Body of pancreas (tissue), 4 donors: Measurements from ENCODE around the gene NTSR1. TPM values are rescaled to one million over a fixed set of nuclear protein-coding genes. Genes with fewer than 3 reads are reported as not detected.

Experiments
- ATAC-seq: fragments of 150-250 bp; one replicate; pipeline ENCODE4 v1.9.1; 2016
- DNase-seq, 4 donors: peaks; one replicate each; pipeline ENCODE4 v3.0.0-alpha.2; 2019
- H3K27ac ChIP-seq, 4 donors: fragments of 200-600 bp; sonication (generic); 1 replicate in 3 of 4; 2 replicates in 1 of 4; pipeline versions ENCODE4 v1.5.1 to v1.6.1; 2016 to 2019; ENCODE audit warnings: mild to moderate bottlenecking in 1 of 4, mixed read lengths in 1 of 4, moderate library complexity in 1 of 4
- H3K27me3 ChIP-seq, 2 donors: fragments of 200-600 bp; sonication (generic); one replicate each; pipeline ENCODE4 v1.6.0; 2016; ENCODE audit warnings: mild to moderate bottlenecking in 1 of 2
- H3K36me3 ChIP-seq, 2 donors: fragments of 200-600 bp; sonication (generic); replicated peaks in 1 of 2; 2 replicates each; pipeline ENCODE4 v1.5.1; 2016; ENCODE audit warnings: low read depth in 2 of 2; ENCODE audit not compliant: insufficient read depth in 1 of 2
- H3K4me1 ChIP-seq: fragments of 200-600 bp; sonication (generic); one replicate; pipeline ENCODE4 v1.6.0; 2016
- H3K4me3 ChIP-seq, 2 donors: fragments of 200-600 bp; sonication (generic); 1 replicate in 1 of 2; 2 replicates in 1 of 2; pipeline ENCODE4 v1.5.1; 2016 to 2019
- H3K9me3 ChIP-seq, 3 donors: fragments of 200-600 bp; sonication (generic); 1 replicate in 2 of 3; 2 replicates in 1 of 3; pipeline ENCODE4 v1.5.1; 2016
- CTCF ChIP-seq, 7 experiments: fragments of 450-650 bp in 4 of 7; fragments of 200-600 bp in 3 of 7; sonication (generic) in 3 of 7; IDR thresholded peaks; one replicate each; pipeline ENCODE4 v1.5.1; 2016 to 2019; ENCODE audit warnings: antibody characterized with exemption in 7 of 7
- POLR2A ChIP-seq, 3 donors: fragments of 450-650 bp; IDR thresholded peaks; one replicate each; pipeline ENCODE4 v1.6.1; 2016; ENCODE audit warnings: antibody characterized with exemption in 3 of 3, mild to moderate bottlenecking in 2 of 3
- WGBS, 2 donors: methylation state at CpG; one replicate each; pipeline ENCODE4 v1.1.5; 2017; 5-methylcytosine and 5-hydroxymethylcytosine counted together
- intact Hi-C: fragments of 100-400 bp; cut with DNase I; formaldehyde crosslinking; loops from one replicate; pipeline ENCODE4 v1.15.1; 2023
- total RNA-seq, 2 donors: library from RNA; depleted of rRNA; stranded (reverse); fragments of >200 nt; gene quantifications; one replicate each; pipeline ENCODE4 v1.1.0, GENCODE V29; 2016

The NTSR1 gene
- total RNA-seq, 2 donors from 2014 or later = not detected

- WGBS, 2 donors = 32 to 34% methylated on average over 8 to 10 of the region's 10 CpGs
- DNase-seq (no peak), ATAC-seq (no peak)
- no peak overlapping the region for H3K4me3 ChIP-seq
- TF ChIP-seq CTCF (IDR thresholded peaks at IDR 0.05) = no peak
- no peak for TF ChIP-seq POLR2A (IDR thresholded peaks at IDR 0.05)
- H3K27ac ChIP-seq = peak overlapping the region in 2 of 4 donors; percentile 63 to 87
- no peaks in the 10 kb centered on the region for H3K36me3 ChIP-seq
- H3K9me3 ChIP-seq = no peaks in the 10 kb centered on the region
- intact Hi-C loops = no loop called here
- peaks cover 40% of the 10 kb centered on the region for H3K4me1 ChIP-seq
- H3K27me3 ChIP-seq = no peaks in the 10 kb centered on the region
These were observed 57.4 kb downstream of the NTSR1 start for GRCh38 chr20:62766071-62766450.

GRCh38 chr20:62766716-62767115, 58.1 kb downstream of the NTSR1 start:
- DNase-seq (peak; percentile 68 to 87 (median 80)), ATAC-seq (peak; percentile 49)
- peaks cover 40% of the 10 kb centered on the region for H3K4me1 ChIP-seq
- no peaks in the 10 kb centered on the region for H3K27me3 ChIP-seq
- H3K27ac ChIP-seq = peak overlapping the region in 3 of 4 donors; percentile 63 to 87 (median 85)
- H3K4me3 ChIP-seq = no peak overlapping the region
- no peaks in the 10 kb centered on the region for H3K9me3 ChIP-seq
- intact Hi-C loops = no loop called here
- no peaks in the 10 kb centered on the region for H3K36me3 ChIP-seq
- TF ChIP-seq POLR2A (IDR thresholded peaks at IDR 0.05) = peak in 1 of 3 donors; percentile 11
- TF ChIP-seq CTCF (IDR thresholded peaks at IDR 0.05) = no peak
- WGBS, 2 donors = 29 to 36% methylated on average over 14 to 16 of the region's 16 CpGs

GRCh38 chr20:62768234-62768546, 59.6 kb downstream of the NTSR1 start:
- Histone ChIP-seq H3K4me1 (peaks cover 51% of the 10 kb centered on the region), H3K27me3 (no peaks in the 10 kb centered on the region), H3K4me3 (no peak overlapping the region), H3K36me3 (no peaks in the 10 kb centered on the region), H3K27ac (peak overlapping the region; percentile 67 to 88 (median 86)), H3K9me3 (no peaks in the 10 kb centered on the region)
- 52 to 68% methylated on average over 4 to 8 of the region's 8 CpGs for WGBS, 2 donors
- ATAC-seq (no peak), DNase-seq (no peak)
- intact Hi-C loops = no loop called here
- TF ChIP-seq CTCF (IDR thresholded peaks at IDR 0.05) = no peak
- no peak for TF ChIP-seq POLR2A (IDR thresholded peaks at IDR 0.05)

- 26 to 29% methylated on average over 10 to 21 of the region's 21 CpGs for WGBS, 2 donors
- peaks cover 55% of the 10 kb centered on the region for H3K4me1 ChIP-seq
- H3K36me3 ChIP-seq = no peaks in the 10 kb centered on the region
- no peaks in the 10 kb centered on the region for H3K9me3 ChIP-seq
- H3K27me3 ChIP-seq = no peaks in the 10 kb centered on the region
- ATAC-seq = peak; percentile 72
- H3K4me3 ChIP-seq = no peak overlapping the region
- peak; percentile 67 to 84 (median 80) for DNase-seq
- peak overlapping the region; percentile 67 to 88 (median 86) for H3K27ac ChIP-seq
- peak; percentile 18 to 83 (median 78) for TF ChIP-seq POLR2A (IDR thresholded peaks at IDR 0.05)
- peak in 1 of 7 experiments; percentile 18 for TF ChIP-seq CTCF (IDR thresholded peaks at IDR 0.05)
- intact Hi-C loops = no loop called here
These were observed 60.1 kb downstream of the NTSR1 start for GRCh38 chr20:62768551-62769287.
